K562 (cell line): ENCODE results near the gene THOC5. TPM values are rescaled to one million over a fixed set of nuclear protein-coding genes. Genes with fewer than 3 reads are reported as not detected.
A peak's percentile ranks its signal among the peaks of the same experiment; 100 is the strongest.

ENCODE experiments used
- ATAC-seq: fragments of 200-7000 bp; cut with Tn5 transposase; 3 replicates; pipeline ENCODE4 v1.9.1; 2020; ENCODE audit warnings: moderate library complexity
- BruUV-seq: library from RNA; stranded (reverse); fragments of 400-500 nt; replicated peaks from 2 replicates; lab custom pipeline; 2021; lab: Mats Ljungman, UMichigan
- CTCF ChIA-PET: fragments of 300-600 bp; formaldehyde crosslinking; extraction: SDS; loops from one replicate; lab custom pipeline; 2021; ENCODE audit warnings: low intra/inter-chr PET ratio; lab: Yijun Ruan, JAX
- POLR2A ChIA-PET: fragments of 300-600, 350-650 bp; sonication (Branson Sonifier 250); formaldehyde crosslinking; extraction: SDS; loops from one replicate; lab custom pipeline; 2021; ENCODE audit warnings: antibody characterized with exemption, inconsistent platforms; lab: Yijun Ruan, JAX
- DNase-seq, 4 experiments: peaks; one replicate each; pipeline versions ENCODE4 v3.0.0 to v3.0.0-alpha.2; 2011 to 2018; ENCODE audit warnings: low spot score in 3 of 4, mixed read lengths in 3 of 4; ENCODE audit errors: extremely low read depth in 1 of 4
- FAIRE-seq: peaks from 2 replicates; lab custom pipeline; 2011; peaks lifted over from hg19 to GRCh38; lab: Jason Lieb, UNC
- H2AFZ ChIP-seq: 2 replicates; pipeline ENCODE4 v1.6.0; 2011; ENCODE audit warnings: low read depth, low read length, control low read depth, inconsistent platforms
- H3K27ac ChIP-seq: fragments of 200-600 bp; 3 replicates; pipeline ENCODE4 v1.8.0; 2011; ENCODE audit warnings: low read depth, mild to moderate bottlenecking, control low read depth, inconsistent platforms, low read length, moderate library complexity, mixed read lengths; ENCODE audit errors: extremely low read depth
- H3K27me3 ChIP-seq, 2 experiments: fragments of 300-600 bp in 1 of 2; 2 replicates in 1 of 2; 3 replicates in 1 of 2; pipeline versions ENCODE4 v1.6.0 to v1.8.0; 2011; ENCODE audit warnings: inconsistent platforms in 2 of 2, low read length in 2 of 2, mild to moderate bottlenecking in 1 of 2, mixed read lengths in 1 of 2, moderate library complexity in 1 of 2; ENCODE audit not compliant: control insufficient read depth in 2 of 2, insufficient read depth in 2 of 2
- H3K36me3 ChIP-seq: fragments of 300-600 bp; 3 replicates; pipeline ENCODE4 v1.8.0; 2011; ENCODE audit warnings: mild to moderate bottlenecking, low read length, inconsistent platforms; ENCODE audit not compliant: control insufficient read depth, insufficient read depth
- H3K4me1 ChIP-seq, 2 experiments: fragments of 200-600 bp in 1 of 2; replicated peaks in 1 of 2; 2 replicates in 1 of 2; 3 replicates in 1 of 2; pipeline versions ENCODE4 v1.5.1 to v1.8.0; 2011; ENCODE audit warnings: inconsistent platforms in 2 of 2, low read length in 2 of 2, mild to moderate bottlenecking in 1 of 2, mixed read lengths in 1 of 2, moderate library complexity in 1 of 2; ENCODE audit not compliant: control insufficient read depth in 2 of 2, insufficient read depth in 2 of 2
- H3K4me2 ChIP-seq: 2 replicates; pipeline ENCODE4 v1.6.1; 2011; ENCODE audit warnings: low read length, control low read depth, inconsistent platforms, mixed read lengths; ENCODE audit not compliant: insufficient read depth
- H3K4me3 ChIP-seq: fragments of 200-600 bp; sonication (generic), shearing (Covaris generic); 2 replicates; pipeline ENCODE4 v1.5.1; 2016; ENCODE audit warnings: control low read depth, inconsistent platforms
- H3K79me2 ChIP-seq: fragments of 200-600 bp; 3 replicates; pipeline ENCODE4 v1.8.0; 2011; ENCODE audit warnings: low read length, inconsistent platforms; ENCODE audit not compliant: control insufficient read depth, insufficient read depth
- H3K9ac ChIP-seq, 2 experiments: 2 replicates each; pipeline versions ENCODE4 v1.6.0 to v1.6.1; 2011; ENCODE audit warnings: low read depth in 2 of 2, low read length in 2 of 2, control low read depth in 1 of 2, inconsistent platforms in 1 of 2, mild to moderate bottlenecking in 1 of 2, mixed read lengths in 1 of 2; ENCODE audit not compliant: insufficient read depth in 1 of 2
- H3K9me1 ChIP-seq: one replicate; pipeline ENCODE4 v1.6.0; 2011; ENCODE audit warnings: inconsistent platforms, mild to moderate bottlenecking, low read length, moderate library complexity; ENCODE audit not compliant: control insufficient read depth, insufficient read depth
- H3K9me3 ChIP-seq: replicated peaks from 2 replicates; pipeline ENCODE4 v1.5.1; 2011; ENCODE audit warnings: low read depth, low read length, inconsistent platforms; ENCODE audit not compliant: control insufficient read depth, insufficient read depth
- H4K20me1 ChIP-seq: replicated peaks from 2 replicates; pipeline ENCODE4 v1.6.1; 2011; ENCODE audit warnings: low read length, inconsistent platforms, mixed read lengths; ENCODE audit not compliant: control insufficient read depth, insufficient read depth
- C11orf30 ChIP-seq: fragments of 450-650 bp; IDR thresholded peaks from 2 replicates; pipeline ENCODE4 v1.6.1; 2016; ENCODE audit warnings: low read depth, mild to moderate bottlenecking
- MAFG ChIP-seq: fragments of 450-650 bp; conservative IDR thresholded peaks from 2 replicates; pipeline ENCODE4 v1.6.1; 2016; ENCODE audit warnings: missing genetic modification characterization, missing compliant biosample characterization
- SMC3 ChIP-seq: conservative IDR thresholded peaks from 2 replicates; pipeline ENCODE4 v1.6.1; 2011; ENCODE audit warnings: low read depth, low read length, improper control_type of control experiment; ENCODE audit not compliant: insufficient read depth
- SNIP1 ChIP-seq: fragments of 450-650 bp; IDR thresholded peaks from 2 replicates; pipeline ENCODE4 v1.7.1; 2017; ENCODE audit warnings: low read depth, mild to moderate bottlenecking
- ZNF316 ChIP-seq: fragments of 450-650 bp; IDR thresholded peaks from 2 replicates; pipeline ENCODE4 v1.6.1; 2016
- WGBS: fragments of 100-300 bp; shearing (Covaris generic); methylation state at CpG from one replicate; pipeline ENCODE4 v1.1.6; 2016; ENCODE audit warnings: low coverage, mixed read lengths; ENCODE audit not compliant: insufficient coverage; ENCODE audit errors: missing lambda C conversion rate; 5-methylcytosine and 5-hydroxymethylcytosine counted together
- in situ Hi-C: fragments of 300-500 bp; cut with MboI; formaldehyde crosslinking; loops from 4 replicates; pipeline ENCODE4 v1.15.0; 2018; ENCODE audit warnings: inconsistent platforms, mixed read lengths
- intact Hi-C: fragments of 100-400 bp; cut with micrococcal nuclease; formaldehyde crosslinking; loops from 2 replicates; pipeline ENCODE4 v1.14.2; 2022
- polyA plus RNA-seq, 8 experiments: library from polyadenylated mRNA; depleted of rRNA in 4 of 8; stranded (reverse) in 5 of 8; unstranded in 3 of 8; fragments of >200 nt; fragmentation: Nextera tagmentation in 2 of 8; fragmentation: Illumina TruSeq in 1 of 8; extraction: Ambion mirVana in 2 of 8; extraction: Trizol in 1 of 8; gene quantifications; 2 replicates each; pipeline versions ENCODE4 v1.2.1 to v1.2.3, GENCODE V29; 2011 to 2014; ENCODE audit warnings: inconsistent platforms in 1 of 8, missing spikeins in 1 of 8
- total RNA-seq, 7 experiments: library from RNA; depleted of rRNA in 6 of 7; stranded (reverse); fragments of >200 nt in 6 of 7; fragmentation: Illumina TruSeq in 2 of 7; extraction: Trizol in 2 of 7; gene quantifications; 2 replicates each; pipeline versions ENCODE4 v1.2.1 to v1.2.3, GENCODE V29; 2011 to 2021; ENCODE audit warnings: low replicate concordance in 1 of 7
- TF ChIP-seq, protein P1 (sequence below), 3 experiments: IDR thresholded peaks in 2 of 3; conservative IDR thresholded peaks in 1 of 3; 2 replicates each; pipeline ENCODE4 v1.5.1; 2011 to 2012; ENCODE audit warnings: low read length in 3 of 3, mild to moderate bottlenecking in 3 of 3, control low read depth in 2 of 3, improper control_type of control experiment in 1 of 3, inconsistent platforms in 1 of 3, low read depth in 1 of 3, mixed read lengths in 1 of 3, moderate library complexity in 1 of 3; ENCODE audit not compliant: insufficient read depth in 2 of 3
- TF ChIP-seq, protein P2 (sequence below): sonication (generic); formaldehyde crosslinking; IDR thresholded peaks from 2 replicates; pipeline ENCODE4 v1.8.1; 2022; ENCODE audit warnings: missing genetic modification reagents

The THOC5 gene
- total and polyA plus RNA-seq, 9 of the 15 experiments (the other 6 are each of a cell fraction or from before 2014, with no cell fraction given) = 45.3 to 96.5 (median 51.4) TPM

DNA sequence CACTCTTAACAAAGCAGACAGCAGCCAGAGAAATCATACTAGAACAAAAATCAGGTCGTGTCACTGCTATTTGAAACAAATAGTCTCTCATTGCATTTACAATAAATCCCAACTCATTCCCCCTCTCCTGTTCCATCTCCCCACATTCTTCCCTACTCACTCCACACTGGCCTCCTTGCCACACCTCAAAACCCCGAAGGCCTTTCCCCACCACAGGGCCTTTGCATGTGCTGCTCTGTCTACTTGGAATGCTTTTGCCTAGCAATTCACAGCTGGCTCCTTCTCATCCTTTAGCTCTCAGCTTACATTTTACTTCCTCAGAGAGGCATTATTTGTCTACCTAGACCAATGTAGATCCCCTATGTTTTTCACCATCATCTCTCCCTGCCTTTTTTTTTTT, 6.3 kb upstream of the THOC5 start (continued):
- TF ChIP-seq, protein P1, sequence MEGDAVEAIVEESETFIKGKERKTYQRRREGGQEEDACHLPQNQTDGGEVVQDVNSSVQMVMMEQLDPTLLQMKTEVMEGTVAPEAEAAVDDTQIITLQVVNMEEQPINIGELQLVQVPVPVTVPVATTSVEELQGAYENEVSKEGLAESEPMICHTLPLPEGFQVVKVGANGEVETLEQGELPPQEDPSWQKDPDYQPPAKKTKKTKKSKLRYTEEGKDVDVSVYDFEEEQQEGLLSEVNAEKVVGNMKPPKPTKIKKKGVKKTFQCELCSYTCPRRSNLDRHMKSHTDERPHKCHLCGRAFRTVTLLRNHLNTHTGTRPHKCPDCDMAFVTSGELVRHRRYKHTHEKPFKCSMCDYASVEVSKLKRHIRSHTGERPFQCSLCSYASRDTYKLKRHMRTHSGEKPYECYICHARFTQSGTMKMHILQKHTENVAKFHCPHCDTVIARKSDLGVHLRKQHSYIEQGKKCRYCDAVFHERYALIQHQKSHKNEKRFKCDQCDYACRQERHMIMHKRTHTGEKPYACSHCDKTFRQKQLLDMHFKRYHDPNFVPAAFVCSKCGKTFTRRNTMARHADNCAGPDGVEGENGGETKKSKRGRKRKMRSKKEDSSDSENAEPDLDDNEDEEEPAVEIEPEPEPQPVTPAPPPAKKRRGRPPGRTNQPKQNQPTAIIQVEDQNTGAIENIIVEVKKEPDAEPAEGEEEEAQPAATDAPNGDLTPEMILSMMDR (IDR thresholded peaks at IDR 0.05 in 2 of 3, conservative IDR thresholded peaks at IDR 0.05 in 1 of 3; ENCODE audit: insufficient read depth in 2 of 3, low read depth in 1 of 3, low read length in 3 of 3) = no peak
- TF ChIP-seq SMC3 = no peak
- TF ChIP-seq, all 486 proteins: peak for 0

DNA sequence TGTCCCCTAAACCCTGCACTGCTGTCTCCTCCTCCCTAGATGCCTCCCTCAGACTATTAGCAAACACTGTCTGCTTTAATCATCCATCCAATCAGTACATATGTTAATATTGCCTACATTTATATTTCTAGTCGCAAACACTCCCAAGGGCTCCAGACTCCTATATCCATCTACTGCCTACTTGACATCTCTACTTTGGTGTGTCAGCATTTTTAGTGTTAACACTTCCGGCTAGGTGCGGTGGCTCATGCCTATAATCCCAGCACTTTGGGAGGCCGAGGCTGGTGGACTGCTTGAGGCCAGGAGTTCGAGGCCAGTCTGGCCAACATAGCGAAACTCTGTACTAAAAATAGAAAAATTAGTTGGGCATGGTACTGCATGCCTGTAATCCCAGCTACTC, 5.5 kb upstream of the THOC5 start:
- in situ Hi-C loops (no loop called here), intact Hi-C loops (no loop called here)
- peaks cover 39% of the 10 kb centered on the region; the same call in 2 of the 3 replicates for H3K36me3 ChIP-seq
- POLR2A ChIA-PET = no interaction called here
- no peaks in the 10 kb centered on the region for H3K9me1 ChIP-seq
- no peak overlapping the region for H3K4me2 ChIP-seq
- no peak overlapping the region for H3K27ac ChIP-seq
- CTCF ChIA-PET = no interaction called here
- H3K79me2 ChIP-seq = no peaks in the 10 kb centered on the region
- no TSS peak for BruUV-seq
- no peak overlapping the region for H3K9ac ChIP-seq
- DNase-seq (no peak), FAIRE-seq (no peak)
- H3K4me1 ChIP-seq = peaks cover 0 to 6% of the 10 kb centered on the region in 2 experiments; a peak in 3 of 5 replicates
- no peak overlapping the region for H3K4me3 ChIP-seq
- no peaks in the 10 kb centered on the region for H3K27me3 ChIP-seq
- TF ChIP-seq SNIP1 = no peak
- TF ChIP-seq, protein P2, sequence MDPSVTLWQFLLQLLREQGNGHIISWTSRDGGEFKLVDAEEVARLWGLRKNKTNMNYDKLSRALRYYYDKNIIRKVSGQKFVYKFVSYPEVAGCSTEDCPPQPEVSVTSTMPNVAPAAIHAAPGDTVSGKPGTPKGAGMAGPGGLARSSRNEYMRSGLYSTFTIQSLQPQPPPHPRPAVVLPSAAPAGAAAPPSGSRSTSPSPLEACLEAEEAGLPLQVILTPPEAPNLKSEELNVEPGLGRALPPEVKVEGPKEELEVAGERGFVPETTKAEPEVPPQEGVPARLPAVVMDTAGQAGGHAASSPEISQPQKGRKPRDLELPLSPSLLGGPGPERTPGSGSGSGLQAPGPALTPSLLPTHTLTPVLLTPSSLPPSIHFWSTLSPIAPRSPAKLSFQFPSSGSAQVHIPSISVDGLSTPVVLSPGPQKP (CRISPR knock-in tag) = no peak
- TF ChIP-seq MAFG (tag) = 0 out of 2 replicates have a peak, but pooled peaks have one; percentile 36
- TF ChIP-seq C11orf30 = peak; percentile 25; the same call in 1 of the 2 replicates
- TF ChIP-seq ZNF316 = peak; percentile 63
- TF ChIP-seq, all 486 proteins: peak for 3
- no peak overlapping the region for H2AFZ ChIP-seq
- no peaks in the 10 kb centered on the region for H4K20me1 ChIP-seq
- H3K9me3 ChIP-seq = no peaks in the 10 kb centered on the region
- WGBS = 82% methylated on average over 5 of the region's 6 CpGs
- no peak for ATAC-seq
